ENCODE measurements around the gene VCP. TPM values are rescaled to one million over a fixed set of nuclear protein-coding genes. Genes with fewer than 3 reads are reported as not detected.

Gene VCP
- total RNA-seq, 1 donor from 2014 or later: 268 TPM

GRCh38 chr9:35114840-35115628 lies 42.6 kb upstream of the VCP start:
- Mint-ChIP-seq H3K27ac (ENCODE audit: unreplicated experiment) (peak overlapping the region; percentile 99), H3K27me3 (ENCODE audit: unreplicated experiment) (no peaks in the 10 kb centered on the region), H3K4me3 (ENCODE audit: unreplicated experiment) (peak overlapping the region; percentile 92), H3K36me3 (ENCODE audit: unreplicated experiment) (no peaks in the 10 kb centered on the region), H3K4me1 (ENCODE audit: unreplicated experiment) (peaks cover 53% of the 10 kb centered on the region), H3K9me3 (ENCODE audit: unreplicated experiment) (no peaks in the 10 kb centered on the region)
- DNase-seq (ENCODE audit: extremely low spot score, unreplicated experiment): no peak
- TF ChIP-seq CTCF (IDR thresholded peaks at IDR 0.05): no peak

GRCh38 chr9:35114113-35114839 lies 41.9 kb upstream of the VCP start:
- DNase-seq (ENCODE audit: extremely low spot score, unreplicated experiment): peak; percentile 97
- no peaks in the 10 kb centered on the region for H3K36me3 Mint-ChIP-seq (ENCODE audit: unreplicated experiment)
- peak overlapping the region; percentile 99 for H3K27ac Mint-ChIP-seq (ENCODE audit: unreplicated experiment)
- H3K9me3 Mint-ChIP-seq (ENCODE audit: unreplicated experiment): no peaks in the 10 kb centered on the region
- TF ChIP-seq CTCF (IDR thresholded peaks at IDR 0.05): no peak
- peaks cover 59% of the 10 kb centered on the region for H3K4me1 Mint-ChIP-seq (ENCODE audit: unreplicated experiment)
- no peaks in the 10 kb centered on the region for H3K27me3 Mint-ChIP-seq (ENCODE audit: unreplicated experiment)
- H3K4me3 Mint-ChIP-seq (ENCODE audit: unreplicated experiment): peak overlapping the region; percentile 92

GRCh38 chr9:35112257-35113020 lies 40.0 kb upstream of the VCP start:
- H3K4me3 Mint-ChIP-seq (ENCODE audit: unreplicated experiment): peak overlapping the region; percentile 84
- no peak for DNase-seq (ENCODE audit: extremely low spot score, unreplicated experiment)
- H3K9me3 Mint-ChIP-seq (ENCODE audit: unreplicated experiment): no peaks in the 10 kb centered on the region
- no peaks in the 10 kb centered on the region for H3K27me3 Mint-ChIP-seq (ENCODE audit: unreplicated experiment)
- H3K27ac Mint-ChIP-seq (ENCODE audit: unreplicated experiment): peak overlapping the region; percentile 96
- TF ChIP-seq CTCF (IDR thresholded peaks at IDR 0.05): no peak
- peaks cover 59% of the 10 kb centered on the region for H3K4me1 Mint-ChIP-seq (ENCODE audit: unreplicated experiment)
- no peaks in the 10 kb centered on the region for H3K36me3 Mint-ChIP-seq (ENCODE audit: unreplicated experiment)

GRCh38 chr9:35111001-35111933 lies 38.8 kb upstream of the VCP start:
- no peak for TF ChIP-seq CTCF (IDR thresholded peaks at IDR 0.05)
- peak overlapping the region; percentile 84 for H3K4me3 Mint-ChIP-seq (ENCODE audit: unreplicated experiment)
- no peaks in the 10 kb centered on the region for H3K27me3 Mint-ChIP-seq (ENCODE audit: unreplicated experiment)
- peak overlapping the region; percentile 96 for H3K27ac Mint-ChIP-seq (ENCODE audit: unreplicated experiment)
- H3K9me3 Mint-ChIP-seq (ENCODE audit: unreplicated experiment): no peaks in the 10 kb centered on the region
- peaks cover 48% of the 10 kb centered on the region for H3K4me1 Mint-ChIP-seq (ENCODE audit: unreplicated experiment)
- peak; percentile 98 for DNase-seq (ENCODE audit: extremely low spot score, unreplicated experiment)
- H3K36me3 Mint-ChIP-seq (ENCODE audit: unreplicated experiment): peaks cover 5% of the 10 kb centered on the region

Measured in osteocyte (in vitro differentiated cells).